Right ventricle myocardium inferior (tissue), 1 donor: ENCODE measurements around the gene CDK3. TPM values are rescaled to one million over a fixed set of nuclear protein-coding genes. Genes with fewer than 3 reads are reported as not detected.

ENCODE experiments used
- ATAC-seq: fragments of 200-7000 bp; cut with Tn5 transposase; one replicate; pipeline ENCODE4 v1.9.1; 2020; ENCODE audit warnings: mild to moderate bottlenecking, moderate library complexity
- DNase-seq: peaks from one replicate; pipeline ENCODE4 v3.0.0; 2021; ENCODE audit errors: missing footprints
- intact Hi-C: fragments of 100-400 bp; cut with DNase I; formaldehyde crosslinking; loops from one replicate; pipeline ENCODE4 v1.11.0; 2022
- total RNA-seq: library from RNA; stranded (reverse); fragmentation: NEBNext Ultra II Directional; extraction: Animal tissue kit (Norgen Biotek cat#: 25700); gene quantifications from one replicate; pipeline ENCODE4 v1.2.1, GENCODE V29; 2021
- donor health status: DM: no; HTN: yes; CAD: no; lungs with severe emphysema.

CDK3 gene
- total RNA-seq, 1 donor from 2014 or later = 2.2 TPM

DNA sequence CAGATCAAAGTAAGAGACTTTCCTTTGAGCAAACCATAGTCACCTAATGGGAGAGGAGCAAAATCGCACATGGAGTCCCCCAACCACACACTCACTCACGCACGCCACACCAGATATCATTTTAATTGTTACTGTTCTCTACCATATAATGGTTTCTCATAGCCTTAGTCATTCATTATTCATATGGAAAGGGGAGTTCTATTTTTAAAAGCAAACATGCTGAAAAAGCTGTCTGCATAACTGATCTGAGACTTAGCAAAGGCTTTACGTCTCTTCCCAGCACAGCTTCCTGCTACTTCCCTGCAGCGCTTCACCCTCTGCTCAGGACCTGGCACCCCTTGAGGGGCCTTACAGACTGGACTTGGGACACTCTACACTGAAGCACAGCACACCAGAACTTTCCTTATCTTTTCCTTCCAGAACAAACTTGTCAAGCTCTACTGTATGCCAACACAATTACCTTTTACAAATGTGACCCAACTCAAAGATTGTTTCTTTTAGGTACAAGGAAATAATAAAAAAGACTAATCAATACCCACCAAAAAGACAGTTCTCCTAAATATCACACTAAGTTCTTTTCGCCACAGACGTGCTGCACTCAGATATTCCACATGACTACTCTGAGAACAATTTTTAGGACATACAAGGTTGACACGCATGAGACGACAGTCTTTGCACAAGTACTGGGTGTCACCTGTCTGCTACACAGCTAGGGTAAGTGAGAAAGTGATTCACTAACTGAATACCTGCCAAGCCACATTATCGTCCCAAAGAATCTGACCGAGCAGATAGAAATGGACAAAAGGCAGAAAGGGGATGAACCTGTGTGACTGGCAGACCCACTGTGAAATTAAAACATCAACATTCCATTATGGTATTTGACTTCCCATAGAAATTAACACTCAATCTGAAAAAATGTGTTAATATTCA lies 50.1 kb downstream of the CDK3 start:
- intact Hi-C loops = no loop called here
- ATAC-seq (no peak), DNase-seq (no peak)

DNA sequence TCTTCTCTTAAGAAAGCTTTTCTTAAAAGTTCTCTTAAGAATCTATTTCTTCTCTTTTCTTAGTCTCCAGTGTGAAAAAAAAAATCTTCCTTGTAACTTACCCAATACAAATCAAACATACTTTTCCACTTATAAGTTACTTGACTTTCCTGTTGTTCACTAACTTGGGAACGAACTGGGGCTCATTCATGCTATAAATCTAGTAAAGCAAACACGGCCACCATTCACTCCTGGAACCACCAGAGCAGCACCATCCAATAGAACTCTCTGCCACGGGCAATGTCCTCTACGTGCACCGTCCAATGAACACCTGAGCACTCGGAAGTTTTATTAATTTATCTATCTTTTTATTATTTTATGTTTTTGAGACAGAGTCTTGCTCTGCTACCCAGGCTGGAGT lies 50.9 kb downstream of the CDK3 start:
- intact Hi-C loops = no loop called here
- ATAC-seq (no peak), DNase-seq (no peak)

DNA sequence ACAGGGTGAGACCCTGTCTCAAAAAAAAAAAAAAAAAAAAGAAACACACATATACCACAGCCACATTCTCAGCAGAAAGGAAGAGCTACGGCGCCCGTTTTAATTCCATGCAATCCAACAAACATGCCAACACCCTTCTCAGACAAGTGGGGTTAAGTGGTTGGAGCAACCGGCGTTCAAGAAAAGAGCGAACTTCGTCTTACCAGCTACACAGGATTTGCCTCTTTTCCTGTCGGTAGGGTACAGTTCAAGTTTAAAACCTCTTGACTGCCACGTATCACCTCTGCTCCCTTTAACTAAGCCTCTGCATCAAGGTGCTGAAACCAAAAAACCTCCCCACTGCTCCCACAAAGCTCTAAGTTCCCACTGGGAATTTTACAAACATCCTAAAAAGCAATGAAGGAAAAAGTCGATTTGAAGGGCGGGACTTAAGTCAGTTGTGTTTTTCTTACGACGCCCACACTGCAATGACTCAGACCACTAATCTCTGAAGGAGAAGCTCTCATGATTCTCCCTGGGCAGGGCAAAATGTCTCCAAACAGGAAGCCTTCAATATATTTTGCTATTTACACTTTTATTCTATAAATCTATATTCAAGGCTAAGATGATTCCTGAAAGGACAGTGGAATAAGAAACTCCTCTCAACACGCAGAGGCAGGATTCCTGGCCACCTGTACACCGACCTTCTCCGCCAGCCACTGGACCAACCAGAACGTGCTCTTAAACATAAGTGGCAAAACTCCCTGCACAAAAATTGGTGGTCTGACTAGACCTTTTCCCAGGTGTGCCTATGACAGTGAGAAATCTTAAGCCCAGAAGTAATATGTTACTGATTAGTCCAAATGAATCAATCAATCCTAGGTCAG lies 52.8 kb downstream of the CDK3 start:
- intact Hi-C loops = no loop called here
- DNase-seq = no peak
- ATAC-seq = no peak

DNA sequence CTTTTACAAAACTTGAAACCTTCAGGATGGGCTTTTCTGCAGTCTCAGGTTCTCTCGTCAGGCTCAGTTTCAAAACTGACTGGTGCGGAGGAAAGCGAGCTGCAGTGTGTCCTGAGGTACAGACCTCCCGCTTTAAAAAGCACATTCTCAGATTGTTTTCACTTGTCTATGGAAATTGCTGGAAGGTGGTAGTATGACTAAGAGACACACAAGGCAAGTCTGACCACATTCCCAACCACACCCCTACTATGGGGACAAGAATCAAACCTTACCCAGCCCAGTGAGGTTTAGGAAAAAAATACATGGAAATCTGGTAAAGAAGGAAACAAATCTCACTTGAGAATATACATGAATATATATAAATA lies 53.4 kb downstream of the CDK3 start:
- DNase-seq (no peak), ATAC-seq (no peak)
- intact Hi-C loops = no loop called here

Other genes starting within 250 kb of the CDK3 start
- 23.8 TPM for gene GALK1, start 235.7 kb upstream of the CDK3 start, total RNA-seq
- 16.0 TPM for gene UNK, start 216.0 kb upstream of the CDK3 start, total RNA-seq
- 10.7 TPM for gene UNC13D, start 156.5 kb upstream of the CDK3 start, total RNA-seq
- 151 TPM for gene WBP2, start 145.5 kb upstream of the CDK3 start, total RNA-seq
- 39.4 TPM for gene TRIM47, start 122.3 kb upstream of the CDK3 start, total RNA-seq
- 11.3 TPM for gene TRIM65, start 103.9 kb upstream of the CDK3 start, total RNA-seq
- 115 TPM for gene MRPL38, start 96.0 kb upstream of the CDK3 start, total RNA-seq
- gene FBF1, start 59.8 kb upstream of the CDK3 start, total RNA-seq = 3.5 TPM
- gene ACOX1, start 21.7 kb upstream of the CDK3 start, total RNA-seq = 80.9 TPM
- 9.4 TPM for gene TEN1, start 21.6 kb upstream of the CDK3 start, total RNA-seq
- gene EVPL, start 26.5 kb downstream of the CDK3 start, total RNA-seq = 0.11 TPM
- gene SRP68, start 71.7 kb downstream of the CDK3 start, total RNA-seq = 60.1 TPM
- gene GALR2, start 73.9 kb downstream of the CDK3 start, total RNA-seq = not detected
- not detected for gene ZACN, start 78.3 kb downstream of the CDK3 start, total RNA-seq
- gene EXOC7, start 102.9 kb downstream of the CDK3 start, total RNA-seq = 70.9 TPM
- not detected for gene FOXJ1, start 140.4 kb downstream of the CDK3 start, total RNA-seq
- gene RNF157, start 239.6 kb downstream of the CDK3 start, total RNA-seq = 19.4 TPM